Activated CD4-positive, alpha-beta T cell treated with anti-CD3 and anti-CD28 coated beads for 36 hours (primary cell): ENCODE data around the gene MTTP. TPM values are rescaled to one million over a fixed set of nuclear protein-coding genes. Genes with fewer than 3 reads are reported as not detected.

Experiments used
- ATAC-seq: fragments of 200-7000 bp; cut with Tn5 transposase; one replicate; pipeline ENCODE4 v1.10.0; 2021; ENCODE audit warnings: mild to moderate bottlenecking, moderate library complexity
- CTCF ChIA-PET: fragments of 350-600 bp; sonication (Branson Sonifier 250); formaldehyde crosslinking; loops from one replicate; lab custom pipeline; 2021; ENCODE audit warnings: antibody characterized with exemption; lab: Charles Lee
- POLR2A ChIA-PET: fragments of 350-600 bp; sonication (Branson Sonifier 250); formaldehyde crosslinking; loops from one replicate; lab custom pipeline; 2021; ENCODE audit warnings: antibody characterized with exemption, inconsistent platforms; lab: Charles Lee
- DNase-seq: peaks from one replicate; pipeline ENCODE4 v3.0.0-alpha.2; 2020
- H3K27ac Mint-ChIP-seq: one replicate; pipeline ENCODE4 v1.8.0; 2021; ENCODE audit warnings: mixed read lengths
- H3K27me3 Mint-ChIP-seq: one replicate; pipeline ENCODE4 v1.8.0; 2021; ENCODE audit warnings: mixed read lengths
- H3K36me3 Mint-ChIP-seq: one replicate; pipeline ENCODE4 v1.8.0; 2021; ENCODE audit warnings: low read depth, mixed read lengths
- H3K4me1 Mint-ChIP-seq: one replicate; pipeline ENCODE4 v1.8.0; 2021; ENCODE audit warnings: mixed read lengths
- H3K4me3 Mint-ChIP-seq: one replicate; pipeline ENCODE4 v1.8.0; 2021; ENCODE audit warnings: mild to moderate bottlenecking, moderate library complexity, mixed read lengths
- H3K9me3 Mint-ChIP-seq: one replicate; pipeline ENCODE4 v1.8.0; 2021; ENCODE audit warnings: low read depth, mixed read lengths
- intact Hi-C, 2 experiments: fragments of 100-400 bp; cut with DNase I in 1 of 2; cut with micrococcal nuclease in 1 of 2; formaldehyde crosslinking; loops; one replicate each; pipeline versions ENCODE4 v1.14.2 to v1.15.1; 2022 to 2024; cut with DNase I, micrococcal nuclease
- total RNA-seq, 2 experiments: library from RNA; stranded (reverse); gene quantifications; one replicate each; pipeline ENCODE4 v1.2.3, GENCODE V29; 2021

Gene MTTP
- total RNA-seq, 2 experiments from 2014 or later, result 0.16 to 0.25 TPM

DNA sequence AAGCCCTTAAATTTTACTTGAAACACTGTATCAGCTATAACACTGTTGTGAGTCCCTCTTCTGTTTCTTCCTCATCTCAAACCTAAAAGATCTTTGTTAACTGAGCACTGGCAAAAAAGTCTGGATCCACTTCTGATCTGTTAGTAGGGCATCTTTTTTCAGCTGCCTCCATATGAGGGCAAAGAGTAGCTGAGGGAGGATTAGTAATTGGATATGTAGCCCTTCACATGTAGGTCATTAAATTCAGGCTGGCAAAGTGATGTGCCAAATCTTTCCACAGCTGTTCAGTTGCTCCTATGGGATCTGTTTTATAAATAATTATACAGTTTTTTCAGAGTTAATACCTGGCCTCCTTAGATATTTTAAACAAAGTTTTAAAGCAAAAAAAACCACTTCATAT, 9.7 kb upstream of the MTTP start:
- peak overlapping the region; percentile 55 for H3K27ac Mint-ChIP-seq
- POLR2A ChIA-PET, result no interaction called here

DNA sequence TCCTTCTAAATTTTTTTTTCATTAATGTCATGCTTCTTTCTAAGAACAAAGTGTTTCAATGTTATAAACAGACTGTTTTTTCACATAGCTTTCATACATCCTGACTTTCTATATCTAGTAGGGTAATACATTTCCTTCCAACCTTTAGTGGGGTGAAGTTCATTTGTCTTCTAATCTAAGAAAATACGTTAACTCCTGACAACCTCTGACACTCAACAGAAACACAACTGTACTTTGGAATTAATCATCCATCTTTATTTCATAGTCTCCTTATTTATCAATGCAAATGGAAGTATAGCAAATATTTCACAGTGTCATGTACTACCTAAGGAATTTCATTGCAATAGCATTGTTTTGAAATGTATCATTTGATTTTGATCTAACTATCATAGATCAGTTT, 2.7 kb upstream of the MTTP start:
- CTCF ChIA-PET, result no interaction called here
- Mint-ChIP-seq H3K27ac (no peak overlapping the region), H3K36me3 (no peaks in the 10 kb centered on the region), H3K4me3 (no peak overlapping the region), H3K9me3 (no peaks in the 10 kb centered on the region), H3K4me1 (no peaks in the 10 kb centered on the region), H3K27me3 (peaks cover 32% of the 10 kb centered on the region)
- POLR2A ChIA-PET, result no interaction called here
- intact Hi-C loops, result no loop called here
- no peak for ATAC-seq
- DNase-seq, result no peak

More for the DNA sequence above, 9.7 kb upstream of the MTTP start:
- H3K27me3 Mint-ChIP-seq, result peaks cover 18% of the 10 kb centered on the region
- CTCF ChIA-PET, result interaction anchor here (0.6 to 2.8 kb wide), 4 partner anchors 14 to 303 kb away, joined by 3 to 22 read pairs (median 4); no protein-coding TSS in a partner anchor
- H3K36me3 Mint-ChIP-seq, result no peaks in the 10 kb centered on the region
- H3K4me1 Mint-ChIP-seq, result peaks cover 12% of the 10 kb centered on the region
- intact Hi-C loops, result loop anchor here (1.0 to 10.0 kb wide), 9 partner anchors 58 to 1782 kb away; partner anchors contain the start of genes EIF4E (in 1 of the 2), METAP1 (in 1 of the 2), PPP3CA (in 1 of the 2) and RAP1GDS1 (in 1 of the 2)
- ATAC-seq (no peak), DNase-seq (no peak)
- H3K4me3 Mint-ChIP-seq, result peak overlapping the region; percentile 28
- no peaks in the 10 kb centered on the region for H3K9me3 Mint-ChIP-seq

DNA sequence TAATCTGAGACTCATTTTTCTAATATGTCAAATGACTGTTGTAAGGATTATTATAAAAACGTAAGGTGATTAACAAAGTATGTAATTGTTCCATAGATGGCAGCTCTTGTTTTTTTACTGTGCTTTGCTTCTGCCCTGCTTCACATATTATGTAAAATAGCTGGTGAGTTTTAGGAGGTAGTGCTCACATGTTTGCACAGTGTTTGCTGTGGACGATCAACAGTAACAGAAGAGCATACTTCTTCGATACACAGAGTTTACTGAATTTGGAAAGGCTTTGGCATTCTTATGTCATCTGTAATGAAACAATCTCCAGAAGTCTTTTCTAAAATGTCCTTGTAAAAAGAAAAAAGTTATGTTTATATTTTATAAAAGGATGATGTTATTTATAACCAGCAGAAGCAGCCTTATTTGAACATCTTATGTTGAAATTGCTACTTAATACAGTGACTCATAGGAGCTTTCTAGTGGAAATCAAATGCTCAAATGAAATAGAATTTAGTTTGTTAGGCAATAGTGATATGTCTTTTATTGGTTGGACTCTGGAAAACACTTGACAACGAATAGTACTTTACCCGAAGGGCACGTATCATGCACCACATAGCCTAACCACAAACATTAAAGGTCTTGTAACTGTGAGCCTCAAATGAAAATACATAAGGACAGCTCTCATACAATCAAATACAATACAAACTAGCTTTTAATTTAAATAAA, 1.9 kb upstream of the MTTP start:
- ChIA-PET CTCF (interaction anchor here (1.0 kb wide), 1 partner anchor 9 kb away, joined by 5 read pairs; the partner anchor contains the start of gene TRMT10A), POLR2A (no interaction called here)
- DNase-seq (no peak), ATAC-seq (no peak)
- Mint-ChIP-seq H3K4me1 (no peaks in the 10 kb centered on the region), H3K4me3 (no peak overlapping the region), H3K27ac (no peak overlapping the region), H3K36me3 (no peaks in the 10 kb centered on the region), H3K9me3 (no peaks in the 10 kb centered on the region), H3K27me3 (peaks cover 30% of the 10 kb centered on the region)
- intact Hi-C loops, result no loop called here

DNA sequence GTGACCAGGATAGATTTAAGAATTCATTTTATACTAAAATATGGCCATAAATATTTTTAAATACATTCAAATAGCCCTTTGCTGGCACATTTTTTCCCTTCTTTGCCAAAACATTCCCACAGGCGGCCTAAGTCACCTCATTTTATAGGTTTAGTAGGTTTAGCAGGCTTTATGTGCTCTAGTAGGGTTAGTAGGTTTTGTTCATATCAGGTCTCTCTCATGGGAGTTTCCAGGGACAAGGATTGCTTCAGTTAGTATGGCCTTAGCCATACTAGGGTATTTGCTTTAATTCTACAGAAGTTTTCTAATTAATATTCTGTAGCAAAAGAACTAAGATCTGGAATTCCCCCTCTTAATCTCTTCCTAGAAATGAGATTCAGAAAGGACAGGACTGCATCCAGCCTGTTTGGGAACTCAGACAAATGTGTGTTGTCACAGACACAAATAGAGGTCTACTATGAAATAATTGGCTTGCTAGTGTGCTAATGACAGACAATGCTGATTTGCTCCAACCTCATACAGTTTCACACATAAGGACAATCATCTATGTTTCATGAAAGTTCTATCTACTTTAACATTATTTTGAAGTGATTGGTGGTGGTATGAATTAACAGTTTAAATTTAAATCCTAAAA, 772 bp upstream of the MTTP start:
- ATAC-seq, result no peak

DNA sequence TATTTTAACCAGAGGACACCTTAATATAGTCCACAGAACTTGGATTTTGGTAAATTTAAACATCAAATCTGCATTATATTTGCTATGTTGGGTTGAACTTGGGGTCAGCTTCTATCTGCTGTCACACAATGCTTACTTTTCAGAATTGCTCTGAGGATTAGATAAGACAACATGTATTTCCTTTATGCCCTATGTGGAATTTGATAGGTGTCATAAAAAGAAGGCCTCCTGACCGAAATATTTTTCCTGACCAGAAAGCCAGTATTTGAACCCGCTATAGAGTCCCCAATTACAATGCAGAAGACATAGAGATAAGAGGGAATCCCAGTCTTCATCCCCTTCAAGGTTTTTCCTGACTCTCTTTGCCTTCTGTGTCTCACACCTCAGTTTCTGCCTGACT, 4.1 kb downstream of the MTTP start:
- intact Hi-C loops, result no loop called here
- no peak for ATAC-seq
- no peak overlapping the region for H3K27ac Mint-ChIP-seq
- no peaks in the 10 kb centered on the region for H3K4me1 Mint-ChIP-seq
- no peak overlapping the region for H3K4me3 Mint-ChIP-seq
- CTCF ChIA-PET, result interaction anchor here (0.7 kb wide), 1 partner anchor 14 kb away, joined by 3 read pairs; no protein-coding TSS in a partner anchor
- no peaks in the 10 kb centered on the region for H3K36me3 Mint-ChIP-seq
- H3K27me3 Mint-ChIP-seq, result peaks cover 26% of the 10 kb centered on the region
- no peak for DNase-seq
- no peaks in the 10 kb centered on the region for H3K9me3 Mint-ChIP-seq
- POLR2A ChIA-PET, result no interaction called here

More for the DNA sequence above, 772 bp upstream of the MTTP start:
- intact Hi-C loops, result no loop called here
- H3K27me3 Mint-ChIP-seq, result peaks cover 28% of the 10 kb centered on the region
- no peak overlapping the region for H3K27ac Mint-ChIP-seq
- no peaks in the 10 kb centered on the region for H3K4me1 Mint-ChIP-seq
- ChIA-PET POLR2A (no interaction called here), CTCF (interaction anchor here (0.9 kb wide), 1 partner anchor 238 kb away, joined by 4 read pairs; no protein-coding TSS in a partner anchor)
- H3K9me3 Mint-ChIP-seq, result no peaks in the 10 kb centered on the region
- no peaks in the 10 kb centered on the region for H3K36me3 Mint-ChIP-seq
- no peak for DNase-seq
- no peak overlapping the region for H3K4me3 Mint-ChIP-seq

DNA sequence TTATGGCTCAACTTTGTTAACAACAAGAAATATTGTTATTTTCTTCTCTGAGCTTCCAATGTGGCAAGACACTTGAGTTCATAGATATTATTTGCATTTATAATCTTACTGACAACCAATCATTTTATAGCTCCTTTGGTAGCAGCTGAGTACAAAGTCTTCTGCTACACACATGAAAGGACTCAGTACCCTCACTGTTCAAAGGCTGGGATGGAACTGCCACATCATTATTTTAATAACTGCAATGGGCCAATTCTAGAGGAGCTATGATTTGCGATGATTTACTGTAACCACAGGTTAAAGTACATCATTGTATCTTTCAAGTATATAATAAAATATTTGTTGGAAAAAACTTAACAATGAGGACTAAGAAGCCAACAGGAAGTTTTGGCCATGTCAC, 10.9 kb downstream of the MTTP start:
- CTCF ChIA-PET, result no interaction called here
- Mint-ChIP-seq H3K27ac (no peak overlapping the region), H3K4me1 (no peaks in the 10 kb centered on the region), H3K27me3 (peaks cover 20% of the 10 kb centered on the region), H3K4me3 (no peak overlapping the region), H3K9me3 (no peaks in the 10 kb centered on the region), H3K36me3 (no peaks in the 10 kb centered on the region)
- intact Hi-C loops, result no loop called here
- POLR2A ChIA-PET, result no interaction called here
- ATAC-seq (no peak), DNase-seq (no peak)

DNA sequence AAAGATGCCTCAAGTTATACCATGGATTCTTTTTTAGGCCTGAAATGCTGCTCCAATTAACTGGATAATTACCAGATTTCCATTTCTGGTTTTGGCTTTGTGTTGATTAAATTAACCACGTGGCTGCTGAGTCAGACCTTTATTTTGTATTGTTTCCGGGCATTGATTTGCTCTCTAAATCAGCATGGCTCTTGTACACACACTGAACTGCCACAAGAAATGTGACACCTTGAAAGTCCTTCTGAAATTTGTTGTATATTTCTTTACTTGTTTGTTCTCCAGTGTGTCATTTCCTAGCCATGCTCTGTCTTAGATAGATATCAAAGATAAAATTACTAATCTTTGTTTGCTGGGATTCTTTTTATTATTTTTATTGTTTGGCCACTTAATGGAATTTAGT, 11.7 kb downstream of the MTTP start:
- Mint-ChIP-seq H3K27me3 (peaks cover 19% of the 10 kb centered on the region), H3K36me3 (no peaks in the 10 kb centered on the region), H3K4me3 (no peak overlapping the region), H3K27ac (no peak overlapping the region), H3K4me1 (no peaks in the 10 kb centered on the region), H3K9me3 (no peaks in the 10 kb centered on the region)
- POLR2A ChIA-PET, result no interaction called here
- CTCF ChIA-PET, result no interaction called here
- no peak for ATAC-seq
- no peak for DNase-seq
- intact Hi-C loops, result no loop called here

DNA sequence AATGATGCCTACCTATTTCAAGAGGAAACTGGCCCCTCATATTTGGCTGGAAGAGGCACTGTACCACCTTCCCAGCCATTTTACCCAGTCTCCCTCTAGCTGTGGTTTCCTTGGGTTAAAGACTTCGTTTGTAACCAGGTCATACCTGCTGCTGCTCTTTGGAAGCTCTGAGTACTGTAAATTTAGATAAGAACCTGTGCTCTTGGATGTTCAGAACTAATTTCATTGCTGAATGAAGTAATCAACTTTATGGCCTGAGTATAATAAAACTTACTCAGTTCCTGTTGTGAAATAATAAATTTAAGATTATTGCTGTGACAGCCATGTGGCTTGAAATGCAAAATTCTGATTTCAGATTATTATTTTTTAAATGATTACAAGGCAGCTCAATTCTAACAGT, 12.2 kb downstream of the MTTP start:
- H3K4me1 Mint-ChIP-seq, result no peaks in the 10 kb centered on the region
- ChIA-PET POLR2A (no interaction called here), CTCF (no interaction called here)

DNA sequence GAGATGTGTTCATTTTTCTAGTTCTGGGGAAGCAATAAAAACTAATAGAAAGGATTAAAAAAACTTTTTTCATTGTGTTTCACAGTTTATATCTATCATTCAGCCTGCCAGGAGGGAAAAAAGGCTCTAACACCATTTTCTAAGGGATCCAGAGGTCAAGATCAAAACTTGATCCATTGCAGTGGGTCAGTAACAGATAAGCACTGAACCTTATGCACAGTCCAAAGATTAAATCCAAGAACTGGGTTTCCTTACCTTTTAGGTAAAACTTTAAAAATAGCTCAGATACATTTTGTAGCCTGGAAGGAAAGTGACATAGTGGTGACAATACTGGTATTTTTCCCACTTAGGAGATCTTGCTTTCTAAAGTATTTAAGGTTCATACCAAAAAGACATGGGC, 12.7 kb downstream of the MTTP start:
- ATAC-seq, result no peak
- CTCF ChIA-PET, result no interaction called here
- no peaks in the 10 kb centered on the region for H3K36me3 Mint-ChIP-seq
- H3K27me3 Mint-ChIP-seq, result peaks cover 12% of the 10 kb centered on the region
- no peak for DNase-seq
- H3K27ac Mint-ChIP-seq, result no peak overlapping the region
- intact Hi-C loops, result no loop called here
- no peak overlapping the region for H3K4me3 Mint-ChIP-seq
- H3K9me3 Mint-ChIP-seq, result no peaks in the 10 kb centered on the region
- POLR2A ChIA-PET, result no interaction called here
- no peaks in the 10 kb centered on the region for H3K4me1 Mint-ChIP-seq

More for the DNA sequence above, 12.2 kb downstream of the MTTP start:
- Mint-ChIP-seq H3K27ac (no peak overlapping the region), H3K9me3 (no peaks in the 10 kb centered on the region), H3K4me3 (no peak overlapping the region), H3K36me3 (no peaks in the 10 kb centered on the region), H3K27me3 (peaks cover 15% of the 10 kb centered on the region)
- ATAC-seq, result no peak
- intact Hi-C loops, result no loop called here
- DNase-seq, result no peak

DNA sequence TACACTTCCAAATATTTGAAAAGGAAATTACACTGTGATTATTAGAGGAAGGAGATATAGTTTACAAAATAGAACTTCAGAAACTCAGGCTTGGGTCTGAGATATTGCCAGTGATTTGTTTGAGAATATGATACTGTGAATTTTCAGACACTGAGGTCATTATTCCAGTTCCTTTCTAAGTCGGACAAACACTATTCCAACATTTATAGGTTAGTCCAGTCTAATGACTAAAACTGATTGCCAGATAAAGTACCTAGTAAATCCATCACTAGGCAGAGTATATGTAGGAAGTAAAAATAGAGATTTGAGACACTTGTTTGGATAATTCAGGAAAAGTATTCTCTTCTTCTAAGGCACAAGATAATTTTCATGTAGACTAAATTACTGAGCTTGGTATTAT, 13.2 kb downstream of the MTTP start:
- Mint-ChIP-seq H3K4me3 (no peak overlapping the region), H3K27me3 (peaks cover 9% of the 10 kb centered on the region), H3K27ac (no peak overlapping the region), H3K36me3 (no peaks in the 10 kb centered on the region), H3K4me1 (no peaks in the 10 kb centered on the region), H3K9me3 (no peaks in the 10 kb centered on the region)
- CTCF ChIA-PET, result no interaction called here
- intact Hi-C loops, result no loop called here
- POLR2A ChIA-PET, result no interaction called here
- ATAC-seq, result no peak
- no peak for DNase-seq

DNA sequence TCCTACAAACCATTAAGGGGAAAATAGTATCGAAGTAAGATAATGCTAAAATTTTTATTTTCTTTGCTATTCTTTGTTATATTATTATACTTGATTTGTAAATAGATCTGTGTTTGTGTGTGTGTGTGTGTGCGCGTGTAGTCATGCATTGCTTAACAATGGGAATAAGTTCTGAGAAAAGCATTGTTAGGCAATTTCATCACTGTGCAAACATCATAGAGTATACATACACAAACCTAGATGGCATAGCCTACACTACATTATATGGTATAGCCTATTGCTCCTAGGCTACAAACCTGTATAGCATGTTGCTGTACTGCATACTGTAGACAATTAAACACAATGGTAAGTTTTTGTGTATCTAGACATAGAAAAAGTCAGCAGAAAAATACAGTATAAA, 17.1 kb downstream of the MTTP start:
- Mint-ChIP-seq H3K9me3 (no peaks in the 10 kb centered on the region), H3K4me1 (no peaks in the 10 kb centered on the region), H3K4me3 (no peak overlapping the region), H3K36me3 (no peaks in the 10 kb centered on the region), H3K27ac (no peak overlapping the region), H3K27me3 (peaks cover 2% of the 10 kb centered on the region)
- no peak for ATAC-seq
- no peak for DNase-seq
- intact Hi-C loops, result no loop called here
- ChIA-PET CTCF (no interaction called here), POLR2A (no interaction called here)
